ENCODE measurements around the gene FBXL17.
A peak's percentile ranks its signal among the peaks of the same experiment; 100 is the strongest.

Gene FBXL17

GRCh38 chr5:107997338-107997980, 384.4 kb downstream of the FBXL17 start:
- DNase-seq (ENCODE audit: low read depth, low spot score): peak; percentile 47

GRCh38 chr5:107993341-107993740, 388.6 kb downstream of the FBXL17 start:
- no peak for DNase-seq (ENCODE audit: low read depth, low spot score)

- no peak for DNase-seq (ENCODE audit: low read depth, low spot score)
These were observed 390.8 kb downstream of the FBXL17 start for GRCh38 chr5:107990881-107991810.

GRCh38 chr5:107985144-107985543, 396.8 kb downstream of the FBXL17 start:
- peak; percentile 44 for DNase-seq (ENCODE audit: low read depth, low spot score)

- no peak for DNase-seq (ENCODE audit: low read depth, low spot score)
These were observed 399.0 kb downstream of the FBXL17 start for GRCh38 chr5:107982703-107983425.

- no peak for DNase-seq (ENCODE audit: low read depth, low spot score)
These were observed 400.8 kb downstream of the FBXL17 start for GRCh38 chr5:107980923-107981692.

- DNase-seq (ENCODE audit: low read depth, low spot score): no peak
These were observed 402.0 kb downstream of the FBXL17 start for GRCh38 chr5:107979900-107980299.

- DNase-seq (ENCODE audit: low read depth, low spot score): peak; percentile 69
These were observed 402.6 kb downstream of the FBXL17 start for GRCh38 chr5:107979291-107979690.

- peak; percentile 14 for DNase-seq (ENCODE audit: low read depth, low spot score)
These were observed 404.3 kb downstream of the FBXL17 start for GRCh38 chr5:107977550-107978071.

GRCh38 chr5:107975568-107975967, 406.3 kb downstream of the FBXL17 start:
- DNase-seq (ENCODE audit: low read depth, low spot score): no peak

- no peak for DNase-seq (ENCODE audit: low read depth, low spot score)
These were observed 410.1 kb downstream of the FBXL17 start for GRCh38 chr5:107971846-107972245.

- no peak for DNase-seq (ENCODE audit: low read depth, low spot score)
These were observed 412.1 kb downstream of the FBXL17 start for GRCh38 chr5:107969847-107970246.

- peak; percentile 37 for DNase-seq (ENCODE audit: low read depth, low spot score)
These were observed 412.9 kb downstream of the FBXL17 start for GRCh38 chr5:107968998-107969397.

- no peak for DNase-seq (ENCODE audit: low read depth, low spot score)
These were observed 413.5 kb downstream of the FBXL17 start for GRCh38 chr5:107968406-107968843.

- no peak for DNase-seq (ENCODE audit: low read depth, low spot score)
These were observed 415.7 kb downstream of the FBXL17 start for GRCh38 chr5:107966201-107966600.

GRCh38 chr5:107964722-107965121, 417.2 kb downstream of the FBXL17 start:
- no peak for DNase-seq (ENCODE audit: low read depth, low spot score)

- no peak for DNase-seq (ENCODE audit: low read depth, low spot score)
These were observed 422.2 kb downstream of the FBXL17 start for GRCh38 chr5:107959573-107960279.

GRCh38 chr5:107958861-107959260, 423.0 kb downstream of the FBXL17 start:
- DNase-seq (ENCODE audit: low read depth, low spot score): no peak

GRCh38 chr5:107958432-107958831, 423.5 kb downstream of the FBXL17 start:
- no peak for DNase-seq (ENCODE audit: low read depth, low spot score)

- no peak for DNase-seq (ENCODE audit: low read depth, low spot score)
These were observed 424.8 kb downstream of the FBXL17 start for GRCh38 chr5:107957051-107957450.

All from astrocyte of the hippocampus (primary cell).